HepG2 (cell line): ENCODE measurements around the gene VSIR. TPM values are rescaled to one million over a fixed set of nuclear protein-coding genes. Genes with fewer than 3 reads are reported as not detected.

ENCODE experiments used
- ATAC-seq: fragments of 200-7000 bp; cut with Tn5 transposase; 3 replicates; pipeline ENCODE4 v1.9.1; 2020; ENCODE audit warnings: mild to moderate bottlenecking, moderate library complexity
- BruUV-seq: library from RNA; stranded (reverse); fragments of 400-500 nt; replicated peaks from 2 replicates; lab custom pipeline; 2021; lab: Mats Ljungman, UMichigan
- CTCF ChIA-PET: fragments of 300-600 bp; formaldehyde crosslinking; extraction: SDS; loops from one replicate; lab custom pipeline; 2021; ENCODE audit warnings: low total read pairs, inconsistent platforms, low intra/inter-chr PET ratio; lab: Yijun Ruan, JAX
- POLR2A ChIA-PET: fragments of 350-600 bp; sonication (Branson Sonifier 250); formaldehyde crosslinking; loops from one replicate; lab custom pipeline; 2020; ENCODE audit warnings: antibody characterized with exemption, inconsistent platforms; lab: Yijun Ruan, JAX
- DNase-seq: peaks from one replicate; pipeline ENCODE4 v3.0.0-alpha.2; 2015; ENCODE audit warnings: low spot score
- FAIRE-seq: peaks from 3 replicates; lab custom pipeline; 2011; peaks lifted over from hg19 to GRCh38; lab: Jason Lieb, UNC
- H2AFZ ChIP-seq: one replicate; pipeline ENCODE4 v1.6.1; 2011; ENCODE audit warnings: low read length, inconsistent platforms
- H3K27ac ChIP-seq: fragments of 300-600 bp; 3 replicates; pipeline ENCODE4 v1.8.0; 2011; ENCODE audit warnings: mixed run types, mild to moderate bottlenecking, mixed read lengths, low read length, inconsistent platforms; ENCODE audit not compliant: insufficient read depth; ENCODE audit errors: extremely low read length
- H3K27me3 ChIP-seq, 2 experiments: fragments of 200-600 bp in 1 of 2; 2 replicates in 1 of 2; 3 replicates in 1 of 2; pipeline versions ENCODE4 v1.6.0 to v1.8.0; 2011; ENCODE audit warnings: low read length in 2 of 2, mild to moderate bottlenecking in 2 of 2, moderate library complexity in 2 of 2, inconsistent platforms in 1 of 2; ENCODE audit not compliant: insufficient read depth in 2 of 2, control insufficient read depth in 1 of 2
- H3K36me3 ChIP-seq, 2 experiments: fragments of 200-600 bp in 1 of 2; replicated peaks in 1 of 2; 2 replicates in 1 of 2; 3 replicates in 1 of 2; pipeline versions ENCODE4 v1.5.1 to v1.8.0; 2011; ENCODE audit warnings: low read length in 2 of 2, inconsistent platforms in 1 of 2; ENCODE audit not compliant: insufficient read depth in 2 of 2, control insufficient read depth in 1 of 2
- H3K4me1 ChIP-seq: 2 replicates; pipeline ENCODE4 v1.5.1; 2012; ENCODE audit warnings: low read length, inconsistent platforms; ENCODE audit not compliant: insufficient read depth
- H3K4me2 ChIP-seq: 2 replicates; pipeline ENCODE4 v1.6.0; 2011; ENCODE audit warnings: low read depth, low read length, inconsistent platforms
- H3K4me3 ChIP-seq, 3 experiments: fragments of 200-600 bp in 1 of 3; sonication (generic), shearing (Covaris generic) in 1 of 3; replicated peaks in 1 of 3; 2 replicates each; pipeline ENCODE4 v1.5.1; 2011 to 2016; ENCODE audit warnings: low read length in 3 of 3, inconsistent platforms in 2 of 3, low read depth in 2 of 3, mild to moderate bottlenecking in 2 of 3, control low read depth in 1 of 3, mixed read lengths in 1 of 3; ENCODE audit not compliant: insufficient read depth in 1 of 3
- H3K79me2 ChIP-seq: one replicate; pipeline ENCODE4 v1.6.1; 2011; ENCODE audit warnings: low read length, inconsistent platforms; ENCODE audit not compliant: insufficient read depth
- H3K9ac ChIP-seq: 2 replicates; pipeline ENCODE4 v1.6.0; 2011; ENCODE audit warnings: mild to moderate bottlenecking, low read depth, low read length, inconsistent platforms; ENCODE audit not compliant: insufficient read depth
- H3K9me3 ChIP-seq: 2 replicates; pipeline ENCODE4 v1.5.1; 2012; ENCODE audit warnings: mild to moderate bottlenecking, low read length
- H4K20me1 ChIP-seq: 2 replicates; pipeline ENCODE4 v1.6.0; 2011; ENCODE audit warnings: inconsistent platforms, mild to moderate bottlenecking, low read length, moderate library complexity; ENCODE audit not compliant: insufficient read depth
- ARNTL ChIP-seq: sonication (generic); formaldehyde crosslinking; IDR thresholded peaks from 2 replicates; pipeline ENCODE4 v1.4.0; 2020; ENCODE audit warnings: mild to moderate bottlenecking, missing genetic modification reagents
- ASH2L ChIP-seq: fragments of 300-600, 200-600 bp; sonication (generic); IDR thresholded peaks from 2 replicates; pipeline ENCODE4 v1.7.0; 2017; ENCODE audit warnings: low read depth, mild to moderate bottlenecking, moderate library complexity, mixed read lengths, low read length; ENCODE audit not compliant: insufficient read length
- ATF7-NPFF ChIP-seq: sonication (generic); formaldehyde crosslinking; IDR thresholded peaks from 2 replicates; pipeline ENCODE4 v1.8.1; 2023; ENCODE audit warnings: mild to moderate bottlenecking, low read depth, missing genetic modification reagents, moderate library complexity
- CBX5 ChIP-seq: sonication (generic); formaldehyde crosslinking; IDR thresholded peaks from 2 replicates; pipeline ENCODE4 v1.4.0; 2020; ENCODE audit warnings: missing genetic modification reagents, borderline replicate concordance
- CREM ChIP-seq, 2 experiments: sonication (generic) in 1 of 2; formaldehyde crosslinking in 1 of 2; IDR thresholded peaks; 2 replicates each; pipeline versions ENCODE4 v1.4.0 to v1.6.1; 2016 to 2020; ENCODE audit warnings: antibody characterized with exemption in 1 of 2, mild to moderate bottlenecking in 1 of 2, missing genetic modification reagents in 1 of 2
- RAD51 ChIP-seq: fragments of 450-650 bp; IDR thresholded peaks from 2 replicates; pipeline ENCODE4 v1.6.1; 2016; ENCODE audit warnings: borderline replicate concordance
- SNRNP70 ChIP-seq: fragments of 200-400 bp; formaldehyde crosslinking; IDR thresholded peaks from 2 replicates; pipeline ENCODE4 v1.6.1; 2017; ENCODE audit warnings: mild to moderate bottlenecking, low read depth, low read length, moderate library complexity
- TRIM24 ChIP-seq: sonication (generic); formaldehyde crosslinking; IDR thresholded peaks from 2 replicates; pipeline ENCODE4 v1.8.0; 2022; ENCODE audit warnings: mild to moderate bottlenecking, missing genetic modification reagents
- XBP1 ChIP-seq: sonication (generic); formaldehyde crosslinking; IDR thresholded peaks from 2 replicates; pipeline ENCODE4 v1.5.0; 2020; ENCODE audit warnings: missing genetic modification reagents
- ZBTB42 ChIP-seq: sonication (generic); formaldehyde crosslinking; IDR thresholded peaks from 2 replicates; pipeline ENCODE4 v1.5.0; 2020; ENCODE audit warnings: mild to moderate bottlenecking, missing genetic modification reagents
- ZNF724P ChIP-seq: sonication (generic); formaldehyde crosslinking; IDR thresholded peaks from 2 replicates; pipeline ENCODE4 v1.8.0; 2022; ENCODE audit warnings: missing genetic modification reagents, borderline replicate concordance
- ZNF816 ChIP-seq: sonication (generic); formaldehyde crosslinking; IDR thresholded peaks from 2 replicates; pipeline ENCODE4 v1.8.0; 2022; ENCODE audit warnings: missing genetic modification reagents, mild to moderate bottlenecking, borderline replicate concordance
- ZNF850 ChIP-seq: sonication (generic); formaldehyde crosslinking; conservative IDR thresholded peaks from 2 replicates; pipeline ENCODE4 v1.9.0; 2021; ENCODE audit warnings: mild to moderate bottlenecking, missing genetic modification reagents
- ZNF879 ChIP-seq: sonication (generic); formaldehyde crosslinking; IDR thresholded peaks from 2 replicates; pipeline ENCODE4 v1.8.1; 2023; ENCODE audit warnings: missing genetic modification reagents
- WGBS: methylation state at CpG from one replicate; pipeline ENCODE4 v1.1.6; 2017; ENCODE audit warnings: low lambda C conversion rate; 5-methylcytosine and 5-hydroxymethylcytosine counted together
- in situ Hi-C: cut with HindIII; loops from 2 replicates; pipeline ENCODE4 v1.10.0; 2017; ENCODE audit warnings: low pct_unique_long_range_greater_than_20kb; ENCODE audit not compliant: extremely low pct_ligation_motif_present
- intact Hi-C: fragments of 100-400 bp; cut with micrococcal nuclease; formaldehyde crosslinking; loops from one replicate; pipeline ENCODE4 v1.10.0; 2022; ENCODE audit not compliant: unreplicated experiment
- polyA plus RNA-seq, 8 experiments: library from polyadenylated mRNA; depleted of rRNA in 3 of 8; stranded (reverse) in 7 of 8; unstranded in 1 of 8; fragments of >200 nt; fragmentation: Illumina TruSeq in 4 of 8; extraction: Trizol in 4 of 8; gene quantifications; 2 replicates each; pipeline versions ENCODE4 v1.2.1 to v1.2.3, GENCODE V29; 2011 to 2016; ENCODE audit warnings: low read depth in 4 of 8, missing spikeins in 1 of 8, mixed read lengths in 1 of 8; ENCODE audit not compliant: insufficient read depth in 1 of 8
- total RNA-seq, 5 experiments: library from RNA; depleted of rRNA; stranded (reverse); fragments of >200 nt; fragmentation: Illumina TruSeq; extraction: Trizol; gene quantifications; 2 replicates each; pipeline ENCODE4 v1.2.3, GENCODE V29; 2016; ENCODE audit warnings: low read depth in 1 of 5
- TF ChIP-seq, protein P1 (sequence below): sonication (generic); formaldehyde crosslinking; IDR thresholded peaks from 2 replicates; pipeline ENCODE4 v1.5.1; 2020; ENCODE audit warnings: mild to moderate bottlenecking, moderate library complexity, missing genetic modification reagents
- TF ChIP-seq, protein P2 (sequence below): sonication (generic); formaldehyde crosslinking; IDR thresholded peaks from 2 replicates; pipeline ENCODE4 v1.5.1; 2020; ENCODE audit warnings: missing genetic modification reagents, mild to moderate bottlenecking, borderline replicate concordance
- TF ChIP-seq, protein P3 (sequence below): sonication (generic); formaldehyde crosslinking; IDR thresholded peaks from 2 replicates; pipeline ENCODE4 v1.5.0; 2020; ENCODE audit warnings: mild to moderate bottlenecking, missing genetic modification reagents

Gene VSIR
- total and polyA plus RNA-seq, 2 of the 13 experiments (the other 11 are each of a cell fraction or from before 2014, with no cell fraction given): 0.44 to 3.2 TPM

DNA sequence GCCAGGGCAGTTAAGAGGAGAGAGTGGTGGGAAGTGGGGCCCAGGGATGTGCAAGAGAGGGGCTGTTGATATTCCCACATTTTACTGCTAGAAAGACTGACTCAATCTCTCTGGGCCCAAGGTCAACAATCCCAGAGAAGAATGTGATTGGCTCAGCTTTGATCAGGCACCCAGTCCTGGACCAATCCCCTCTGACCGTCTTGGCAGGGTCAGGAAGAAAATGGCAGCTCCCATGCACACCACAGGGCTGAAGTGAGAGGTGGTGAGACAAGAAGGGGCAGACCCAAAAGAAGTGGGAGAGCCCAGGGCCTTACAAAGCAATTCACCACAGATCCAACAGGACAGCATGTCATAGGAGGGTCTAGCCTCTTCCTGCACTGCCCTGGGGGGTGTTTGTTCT, 50.5 kb downstream of the VSIR start (continued):
- TF ChIP-seq ARNTL (CRISPR knock-in tag) (no peak), XBP1 (no peak), ZNF724P (no peak), ZBTB42 (no peak), RAD51 (no peak)
- TF ChIP-seq, protein P1, sequence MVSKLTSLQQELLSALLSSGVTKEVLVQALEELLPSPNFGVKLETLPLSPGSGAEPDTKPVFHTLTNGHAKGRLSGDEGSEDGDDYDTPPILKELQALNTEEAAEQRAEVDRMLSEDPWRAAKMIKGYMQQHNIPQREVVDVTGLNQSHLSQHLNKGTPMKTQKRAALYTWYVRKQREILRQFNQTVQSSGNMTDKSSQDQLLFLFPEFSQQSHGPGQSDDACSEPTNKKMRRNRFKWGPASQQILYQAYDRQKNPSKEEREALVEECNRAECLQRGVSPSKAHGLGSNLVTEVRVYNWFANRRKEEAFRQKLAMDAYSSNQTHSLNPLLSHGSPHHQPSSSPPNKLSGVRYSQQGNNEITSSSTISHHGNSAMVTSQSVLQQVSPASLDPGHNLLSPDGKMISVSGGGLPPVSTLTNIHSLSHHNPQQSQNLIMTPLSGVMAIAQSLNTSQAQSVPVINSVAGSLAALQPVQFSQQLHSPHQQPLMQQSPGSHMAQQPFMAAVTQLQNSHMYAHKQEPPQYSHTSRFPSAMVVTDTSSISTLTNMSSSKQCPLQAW (CRISPR knock-in tag): no peak

DNA sequence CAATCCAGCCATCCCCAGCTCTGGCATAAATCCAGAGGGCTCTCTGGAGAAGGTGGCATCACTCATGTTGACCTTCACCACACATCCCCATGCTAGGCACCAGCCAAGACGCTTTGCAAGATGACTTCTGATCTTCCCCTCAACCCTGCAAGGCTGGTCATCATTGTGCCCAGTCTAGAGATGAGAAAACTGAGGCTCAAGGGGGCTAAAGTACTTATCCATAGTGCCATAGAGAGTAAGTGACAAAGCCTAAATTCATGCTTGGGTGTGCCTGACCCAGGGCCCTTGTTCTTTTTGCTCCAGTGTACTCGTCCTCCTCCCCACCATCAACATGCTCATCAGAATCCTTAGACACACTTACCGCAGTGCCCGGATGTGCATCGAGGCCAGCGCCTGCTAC, 52.0 kb downstream of the VSIR start:
- Histone ChIP-seq H3K4me1 (peaks cover 19% of the 10 kb centered on the region), H3K36me3 (no peaks in the 10 kb centered on the region), H4K20me1 (no peaks in the 10 kb centered on the region), H3K79me2 (no peaks in the 10 kb centered on the region)
- in situ Hi-C loops: no loop called here
- no peak for FAIRE-seq
- ChIA-PET POLR2A (no interaction called here), CTCF (no interaction called here)
- intact Hi-C loops: no loop called here
- no peak for DNase-seq
- no TSS peak for BruUV-seq
- TF ChIP-seq SNRNP70: no peak
- no peak for TF ChIP-seq ZNF879 (CRISPR knock-in tag)
- TF ChIP-seq ATF7-NPFF (CRISPR knock-in tag): no peak
- TF ChIP-seq, protein P2, sequence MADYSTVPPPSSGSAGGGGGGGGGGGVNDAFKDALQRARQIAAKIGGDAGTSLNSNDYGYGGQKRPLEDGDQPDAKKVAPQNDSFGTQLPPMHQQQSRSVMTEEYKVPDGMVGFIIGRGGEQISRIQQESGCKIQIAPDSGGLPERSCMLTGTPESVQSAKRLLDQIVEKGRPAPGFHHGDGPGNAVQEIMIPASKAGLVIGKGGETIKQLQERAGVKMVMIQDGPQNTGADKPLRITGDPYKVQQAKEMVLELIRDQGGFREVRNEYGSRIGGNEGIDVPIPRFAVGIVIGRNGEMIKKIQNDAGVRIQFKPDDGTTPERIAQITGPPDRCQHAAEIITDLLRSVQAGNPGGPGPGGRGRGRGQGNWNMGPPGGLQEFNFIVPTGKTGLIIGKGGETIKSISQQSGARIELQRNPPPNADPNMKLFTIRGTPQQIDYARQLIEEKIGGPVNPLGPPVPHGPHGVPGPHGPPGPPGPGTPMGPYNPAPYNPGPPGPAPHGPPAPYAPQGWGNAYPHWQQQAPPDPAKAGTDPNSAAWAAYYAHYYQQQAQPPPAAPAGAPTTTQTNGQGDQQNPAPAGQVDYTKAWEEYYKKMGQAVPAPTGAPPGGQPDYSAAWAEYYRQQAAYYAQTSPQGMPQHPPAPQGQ (CRISPR knock-in tag): no peak
- TF ChIP-seq, protein P3, sequence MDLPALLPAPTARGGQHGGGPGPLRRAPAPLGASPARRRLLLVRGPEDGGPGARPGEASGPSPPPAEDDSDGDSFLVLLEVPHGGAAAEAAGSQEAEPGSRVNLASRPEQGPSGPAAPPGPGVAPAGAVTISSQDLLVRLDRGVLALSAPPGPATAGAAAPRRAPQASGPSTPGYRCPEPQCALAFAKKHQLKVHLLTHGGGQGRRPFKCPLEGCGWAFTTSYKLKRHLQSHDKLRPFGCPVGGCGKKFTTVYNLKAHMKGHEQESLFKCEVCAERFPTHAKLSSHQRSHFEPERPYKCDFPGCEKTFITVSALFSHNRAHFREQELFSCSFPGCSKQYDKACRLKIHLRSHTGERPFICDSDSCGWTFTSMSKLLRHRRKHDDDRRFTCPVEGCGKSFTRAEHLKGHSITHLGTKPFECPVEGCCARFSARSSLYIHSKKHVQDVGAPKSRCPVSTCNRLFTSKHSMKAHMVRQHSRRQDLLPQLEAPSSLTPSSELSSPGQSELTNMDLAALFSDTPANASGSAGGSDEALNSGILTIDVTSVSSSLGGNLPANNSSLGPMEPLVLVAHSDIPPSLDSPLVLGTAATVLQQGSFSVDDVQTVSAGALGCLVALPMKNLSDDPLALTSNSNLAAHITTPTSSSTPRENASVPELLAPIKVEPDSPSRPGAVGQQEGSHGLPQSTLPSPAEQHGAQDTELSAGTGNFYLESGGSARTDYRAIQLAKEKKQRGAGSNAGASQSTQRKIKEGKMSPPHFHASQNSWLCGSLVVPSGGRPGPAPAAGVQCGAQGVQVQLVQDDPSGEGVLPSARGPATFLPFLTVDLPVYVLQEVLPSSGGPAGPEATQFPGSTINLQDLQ (CRISPR knock-in tag): no peak
- no peak for TF ChIP-seq ZNF816
- no peak for TF ChIP-seq ASH2L
- no peak for TF ChIP-seq CBX5 (CRISPR knock-in tag)
- no peak for TF ChIP-seq ZNF850
- TF ChIP-seq TRIM24 (CRISPR knock-in tag): no peak
- TF ChIP-seq CREM (IDR thresholded peaks at IDR 0.05): no peak
- TF ChIP-seq CREM (CRISPR knock-in tag; IDR thresholded peaks at IDR 0.05): no peak
- TF ChIP-seq, all 625 proteins: peak for 0
- peaks cover 1 to 49% of the 10 kb centered on the region in 2 experiments; a peak in 4 of 5 replicates for H3K27me3 ChIP-seq
- H3K4me2 ChIP-seq: no peak overlapping the region
- no peak for ATAC-seq
- no peak overlapping the region for H3K27ac ChIP-seq
- no peaks in the 10 kb centered on the region for H3K9me3 ChIP-seq
- no peak overlapping the region for H2AFZ ChIP-seq
- H3K9ac ChIP-seq: no peak overlapping the region
- H3K4me3 ChIP-seq: no peak overlapping the region
- 51% methylated on average over 6 of the region's 6 CpGs for WGBS
